Muscle layer of colon (tissue), 2 donors: ENCODE data around the gene DXO.

Source experiments
- H3K27ac ChIP-seq: one replicate; pipeline ENCODE4 v1.7.0; 2013; ENCODE audit warnings: low read depth, mild to moderate bottlenecking, low read length, moderate library complexity
- H3K27me3 ChIP-seq, 2 donors: one replicate each; pipeline ENCODE4 v1.7.0; 2013; ENCODE audit warnings: low read length in 2 of 2, mild to moderate bottlenecking in 2 of 2; ENCODE audit not compliant: insufficient read depth in 2 of 2, control insufficient read depth in 1 of 2
- H3K36me3 ChIP-seq: one replicate; pipeline ENCODE4 v1.7.0; 2013; ENCODE audit warnings: mild to moderate bottlenecking, low read length; ENCODE audit not compliant: insufficient read depth
- H3K4me1 ChIP-seq: one replicate; pipeline ENCODE4 v1.7.0; 2013; ENCODE audit warnings: mild to moderate bottlenecking, low read length; ENCODE audit not compliant: insufficient read depth
- H3K4me3 ChIP-seq, 2 donors: one replicate each; pipeline ENCODE4 v1.7.0; 2013; ENCODE audit warnings: low read length in 2 of 2, low read depth in 1 of 2, mild to moderate bottlenecking in 1 of 2, moderate library complexity in 1 of 2
- H3K9ac ChIP-seq: one replicate; pipeline ENCODE4 v1.7.0; 2013; ENCODE audit warnings: low read length
- H3K9me3 ChIP-seq: one replicate; pipeline ENCODE4 v1.7.0; 2013; ENCODE audit warnings: mild to moderate bottlenecking, low read length
- donor health status: abdominal sarcoma.
- donor health status: Adenocarcinoma of cecum.

Gene DXO

GRCh38 chr6:31949926-31950548, 21.9 kb downstream of the DXO start:
- Histone ChIP-seq H3K27ac (no peak overlapping the region), H3K9me3 (no peaks in the 10 kb centered on the region), H3K4me3 (no peak overlapping the region), H3K4me1 (peaks cover 6% of the 10 kb centered on the region), H3K9ac (no peak overlapping the region), H3K27me3 (no peaks in the 10 kb centered on the region), H3K36me3 (peaks cover 40% of the 10 kb centered on the region)

DNA sequence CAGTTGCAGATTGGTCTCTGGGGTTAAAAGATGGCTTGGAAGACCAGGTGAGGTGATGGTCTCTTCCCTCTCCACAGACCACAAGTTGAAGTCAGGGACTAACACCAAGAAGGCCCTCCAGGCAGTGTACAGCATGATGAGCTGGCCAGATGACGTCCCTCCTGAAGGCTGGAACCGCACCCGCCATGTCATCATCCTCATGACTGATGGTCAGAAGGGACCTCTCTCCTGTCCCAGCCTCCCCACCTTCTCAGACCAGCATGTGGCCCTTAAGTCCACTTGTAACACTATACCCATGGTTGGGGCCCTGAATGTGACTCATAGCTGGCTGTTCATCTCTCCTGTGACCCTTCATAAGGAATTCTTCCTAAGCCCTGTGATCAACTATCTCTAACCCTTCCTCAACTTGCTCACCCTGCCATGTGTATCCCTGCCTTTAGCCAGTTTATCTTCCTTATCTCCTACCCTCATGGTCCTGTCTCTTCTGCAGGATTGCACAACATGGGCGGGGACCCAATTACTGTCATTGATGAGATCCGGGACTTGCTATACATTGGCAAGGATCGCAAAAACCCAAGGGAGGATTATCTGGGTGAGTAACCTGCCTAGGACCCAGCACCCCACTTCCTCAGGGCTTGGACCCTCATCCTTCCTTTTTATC, 23.1 kb downstream of the DXO start:
- no peaks in the 10 kb centered on the region for H3K9me3 ChIP-seq
- H3K4me3 ChIP-seq, result no peak overlapping the region
- H3K9ac ChIP-seq, result no peak overlapping the region
- peaks cover 10% of the 10 kb centered on the region for H3K4me1 ChIP-seq
- no peaks in the 10 kb centered on the region for H3K27me3 ChIP-seq
- peaks cover 28% of the 10 kb centered on the region for H3K36me3 ChIP-seq
- H3K27ac ChIP-seq, result no peak overlapping the region

- Histone ChIP-seq H3K9ac (no peak overlapping the region), H3K36me3 (peaks cover 22% of the 10 kb centered on the region)
Measured at GRCh38 chr6:31948306-31948705, 23.6 kb downstream of the DXO start.

GRCh38 chr6:31947864-31948263, 24.1 kb downstream of the DXO start:
- Histone ChIP-seq H3K9ac (no peak overlapping the region), H3K36me3 (peaks cover 18% of the 10 kb centered on the region), H3K4me1 (peaks cover 10% of the 10 kb centered on the region), H3K9me3 (no peaks in the 10 kb centered on the region), H3K27ac (no peak overlapping the region), H3K27me3 (no peaks in the 10 kb centered on the region), H3K4me3 (no peak overlapping the region)

More at GRCh38 chr6:31948306-31948705, 23.6 kb downstream of the DXO start:
- Histone ChIP-seq H3K4me3 (no peak overlapping the region), H3K27me3 (no peaks in the 10 kb centered on the region), H3K9me3 (no peaks in the 10 kb centered on the region), H3K4me1 (peaks cover 10% of the 10 kb centered on the region), H3K27ac (no peak overlapping the region)

DNA sequence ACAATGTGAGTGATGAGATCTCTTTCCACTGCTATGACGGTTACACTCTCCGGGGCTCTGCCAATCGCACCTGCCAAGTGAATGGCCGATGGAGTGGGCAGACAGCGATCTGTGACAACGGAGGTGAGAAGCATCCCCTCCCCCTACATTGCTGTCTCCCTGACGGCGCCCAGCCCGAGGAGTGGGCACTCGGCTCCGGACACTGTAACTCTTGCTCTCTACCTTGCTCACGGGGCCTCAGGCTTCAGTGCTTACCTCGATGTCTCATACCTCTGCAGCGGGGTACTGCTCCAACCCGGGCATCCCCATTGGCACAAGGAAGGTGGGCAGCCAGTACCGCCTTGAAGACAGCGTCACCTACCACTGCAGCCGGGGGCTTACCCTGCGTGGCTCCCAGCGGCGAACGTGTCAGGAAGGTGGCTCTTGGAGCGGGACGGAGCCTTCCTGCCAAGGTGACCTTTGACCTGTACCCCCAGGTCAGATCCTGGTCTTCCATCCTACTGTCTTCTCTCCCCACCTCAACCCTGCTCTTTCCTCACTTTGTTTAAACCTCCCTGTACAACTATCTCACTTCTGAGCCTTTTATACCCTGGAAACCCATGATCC, 24.8 kb downstream of the DXO start:
- Histone ChIP-seq H3K36me3 (peaks cover 12% of the 10 kb centered on the region), H3K4me1 (peaks cover 10% of the 10 kb centered on the region), H3K4me3 (no peak overlapping the region), H3K9me3 (no peaks in the 10 kb centered on the region), H3K9ac (no peak overlapping the region), H3K27ac (no peak overlapping the region), H3K27me3 (no peaks in the 10 kb centered on the region)

GRCh38 chr6:31946370-31946885, 25.5 kb downstream of the DXO start:
- Histone ChIP-seq H3K27me3 (no peaks in the 10 kb centered on the region), H3K9me3 (no peaks in the 10 kb centered on the region), H3K4me3 (peak overlapping the region in 1 of 2 donors; percentile 22), H3K9ac (no peak overlapping the region), H3K4me1 (peaks cover 10% of the 10 kb centered on the region), H3K27ac (no peak overlapping the region), H3K36me3 (peaks cover 4% of the 10 kb centered on the region)

DNA sequence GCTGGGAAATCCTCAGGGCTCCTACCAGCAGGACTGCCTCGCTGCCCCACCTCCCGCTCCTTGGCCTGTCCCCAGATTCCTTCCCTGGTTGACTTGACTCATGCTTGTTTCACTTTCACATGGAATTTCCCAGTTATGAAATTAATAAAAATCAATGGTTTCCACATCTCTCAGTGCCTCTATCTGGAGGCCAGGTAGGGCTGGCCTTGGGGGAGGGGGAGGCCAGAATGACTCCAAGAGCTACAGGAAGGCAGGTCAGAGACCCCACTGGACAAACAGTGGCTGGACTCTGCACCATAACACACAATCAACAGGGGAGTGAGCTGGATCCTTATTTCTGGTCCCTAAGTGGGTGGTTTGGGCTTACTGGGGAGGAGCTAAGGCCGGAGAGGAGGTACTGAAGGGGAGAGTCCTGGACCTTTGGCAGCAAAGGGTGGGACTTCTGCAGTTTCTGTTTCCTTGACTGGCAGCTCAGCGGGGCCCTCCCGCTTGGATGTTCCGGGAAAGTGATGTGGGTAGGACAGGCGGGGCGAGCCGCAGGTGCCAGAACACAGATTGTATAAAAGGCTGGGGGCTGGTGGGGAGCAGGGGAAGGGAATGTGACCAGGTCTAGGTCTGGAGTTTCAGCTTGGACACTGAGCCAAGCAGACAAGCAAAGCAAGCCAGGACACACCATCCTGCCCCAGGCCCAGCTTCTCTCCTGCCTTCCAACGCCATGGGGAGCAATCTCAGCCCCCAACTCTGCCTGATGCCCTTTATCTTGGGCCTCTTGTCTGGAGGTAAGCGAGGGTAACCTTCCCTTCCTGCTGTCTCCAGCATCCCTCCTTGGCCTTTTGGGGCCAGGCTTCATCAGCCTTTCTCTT, 26.2 kb downstream of the DXO start, which contains the start of gene CFB:
Gene CFB, plus strand, starts transcription at position 589 of the 863 bp plus-strand sequence. Its CDS starts 127 bp downstream, at position 716.
- H3K36me3 ChIP-seq, result no peaks in the 10 kb centered on the region
- H3K4me3 ChIP-seq, result peak within 1 kb of the TSS in 1 of 2 donors; percentile 22
- peak within 1 kb of the TSS; percentile 64 for H3K27ac ChIP-seq
- H3K9me3 ChIP-seq, result no peaks in the 10 kb centered on the region
- H3K4me1 ChIP-seq, result peaks cover 10% of the 10 kb centered on the region
- no peak within 1 kb of the TSS for H3K9ac ChIP-seq
- H3K27me3 ChIP-seq, result no peaks in the 10 kb centered on the region

- Histone ChIP-seq H3K9me3 (no peaks in the 10 kb centered on the region), H3K27ac (peak overlapping the region; percentile 64), H3K4me1 (peaks cover 10% of the 10 kb centered on the region), H3K4me3 (no peak overlapping the region), H3K9ac (no peak overlapping the region), H3K36me3 (no peaks in the 10 kb centered on the region), H3K27me3 (no peaks in the 10 kb centered on the region)
Measured at GRCh38 chr6:31945154-31945506, 26.8 kb downstream of the DXO start.

DNA sequence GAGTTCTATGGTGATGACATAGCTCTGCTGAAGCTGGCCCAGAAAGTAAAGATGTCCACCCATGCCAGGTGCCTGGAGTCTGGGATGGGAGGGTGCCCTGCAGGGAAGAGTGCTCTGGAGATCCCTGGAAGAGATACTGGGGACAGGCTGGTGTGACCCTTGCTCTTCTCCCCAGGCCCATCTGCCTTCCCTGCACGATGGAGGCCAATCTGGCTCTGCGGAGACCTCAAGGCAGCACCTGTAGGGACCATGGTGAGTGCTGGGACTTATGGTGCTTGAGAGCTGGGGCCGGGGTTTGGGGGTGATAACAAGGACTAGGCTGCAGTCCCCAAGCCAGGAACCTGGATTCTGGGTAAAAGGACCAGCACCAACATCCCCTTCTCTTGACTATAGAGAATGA, 28.2 kb downstream of the DXO start:
- no peak overlapping the region for H3K27ac ChIP-seq
- peaks cover 10% of the 10 kb centered on the region for H3K4me1 ChIP-seq
- no peaks in the 10 kb centered on the region for H3K9me3 ChIP-seq
- no peak overlapping the region for H3K9ac ChIP-seq
- H3K4me3 ChIP-seq, result no peak overlapping the region
- H3K27me3 ChIP-seq, result no peaks in the 10 kb centered on the region
- no peaks in the 10 kb centered on the region for H3K36me3 ChIP-seq

DNA sequence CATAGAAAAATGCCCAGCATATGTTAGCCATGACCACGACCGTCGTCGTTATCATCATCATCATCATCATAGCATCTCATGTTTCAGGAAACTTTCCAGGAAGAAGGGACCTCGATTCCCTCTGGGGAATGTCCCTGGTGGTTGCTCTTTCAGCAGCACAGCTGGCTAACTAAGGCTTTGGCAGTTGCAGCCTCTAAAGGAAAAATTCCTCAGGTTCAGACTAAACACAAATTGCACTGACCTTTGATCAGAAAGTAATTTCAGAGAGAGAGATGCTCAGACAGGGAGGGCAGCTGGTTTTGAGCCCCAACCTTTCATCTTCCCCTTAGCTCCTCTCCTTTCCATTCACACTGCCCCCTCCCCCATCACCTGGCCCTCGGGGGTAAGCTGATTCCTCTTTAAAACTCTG, 31.7 kb downstream of the DXO start:
- H3K9me3 ChIP-seq, result no peaks in the 10 kb centered on the region
- no peaks in the 10 kb centered on the region for H3K27me3 ChIP-seq
- H3K9ac ChIP-seq, result no peak overlapping the region
- H3K36me3 ChIP-seq, result no peaks in the 10 kb centered on the region
- H3K4me3 ChIP-seq, result no peak overlapping the region
- H3K27ac ChIP-seq, result no peak overlapping the region
- H3K4me1 ChIP-seq, result peaks cover 6% of the 10 kb centered on the region

- no peak overlapping the region for H3K27ac ChIP-seq
Measured at GRCh38 chr6:31935823-31936222, 36.1 kb downstream of the DXO start.

More at GRCh38 chr6:31935823-31936222, 36.1 kb downstream of the DXO start:
- no peak overlapping the region for H3K4me3 ChIP-seq
- no peaks in the 10 kb centered on the region for H3K27me3 ChIP-seq
- H3K9me3 ChIP-seq, result no peaks in the 10 kb centered on the region
- H3K36me3 ChIP-seq, result no peaks in the 10 kb centered on the region
- no peaks in the 10 kb centered on the region for H3K4me1 ChIP-seq
- H3K9ac ChIP-seq, result no peak overlapping the region
